ENCODE results near the gene ZNF85. TPM values are rescaled to one million over a fixed set of nuclear protein-coding genes. Genes with fewer than 3 reads are reported as not detected.
A peak's percentile ranks its signal among the peaks of the same experiment; 100 is the strongest.
"Not testable (repeated sequence)": the region's sequence is repeated elsewhere in the genome, so short reads cannot be mapped to it uniquely, and the experiment has no call there.

Gene ZNF85
- total and polyA plus RNA-seq, 9 donors, result 6.8 to 20.1 (median 9.3) TPM

DNA sequence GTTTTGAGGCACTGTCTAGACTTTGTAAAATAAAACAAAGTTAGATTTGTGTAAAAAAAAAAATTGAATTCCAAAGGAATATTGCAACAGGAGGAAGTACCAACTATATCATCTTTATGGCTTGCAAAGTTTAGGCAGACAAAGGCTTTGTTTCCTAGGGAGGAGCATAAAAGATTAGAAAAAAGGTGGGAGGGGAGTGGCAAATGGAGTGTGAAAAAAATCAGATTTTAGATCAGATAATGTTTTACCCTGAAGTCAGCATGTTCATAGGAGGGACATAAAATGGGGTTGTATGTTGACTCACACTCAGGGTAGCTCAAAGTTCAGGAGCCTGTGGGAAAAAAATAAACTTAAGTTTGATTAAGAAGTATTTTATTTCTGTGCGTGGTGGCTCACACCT is 3.7 kb downstream of the ZNF85 start:
- Histone ChIP-seq H3K27ac (no peak overlapping the region), H3K27me3 (no peaks in the 10 kb centered on the region), H3K4me1 (ENCODE audit: insufficient read depth) (peaks cover 1% of the 10 kb centered on the region), H3K9me3 (no peaks in the 10 kb centered on the region), H3K36me3 (no peaks in the 10 kb centered on the region), H3K4me3 (no peak overlapping the region)
- intact Hi-C loops (cut with DNase I), result no loop called here
- TF ChIP-seq POLR2A (IDR thresholded peaks at IDR 0.05) (no peak), EP300 (IDR thresholded peaks at IDR 0.05) (no peak)
- TF ChIP-seq, protein P1, sequence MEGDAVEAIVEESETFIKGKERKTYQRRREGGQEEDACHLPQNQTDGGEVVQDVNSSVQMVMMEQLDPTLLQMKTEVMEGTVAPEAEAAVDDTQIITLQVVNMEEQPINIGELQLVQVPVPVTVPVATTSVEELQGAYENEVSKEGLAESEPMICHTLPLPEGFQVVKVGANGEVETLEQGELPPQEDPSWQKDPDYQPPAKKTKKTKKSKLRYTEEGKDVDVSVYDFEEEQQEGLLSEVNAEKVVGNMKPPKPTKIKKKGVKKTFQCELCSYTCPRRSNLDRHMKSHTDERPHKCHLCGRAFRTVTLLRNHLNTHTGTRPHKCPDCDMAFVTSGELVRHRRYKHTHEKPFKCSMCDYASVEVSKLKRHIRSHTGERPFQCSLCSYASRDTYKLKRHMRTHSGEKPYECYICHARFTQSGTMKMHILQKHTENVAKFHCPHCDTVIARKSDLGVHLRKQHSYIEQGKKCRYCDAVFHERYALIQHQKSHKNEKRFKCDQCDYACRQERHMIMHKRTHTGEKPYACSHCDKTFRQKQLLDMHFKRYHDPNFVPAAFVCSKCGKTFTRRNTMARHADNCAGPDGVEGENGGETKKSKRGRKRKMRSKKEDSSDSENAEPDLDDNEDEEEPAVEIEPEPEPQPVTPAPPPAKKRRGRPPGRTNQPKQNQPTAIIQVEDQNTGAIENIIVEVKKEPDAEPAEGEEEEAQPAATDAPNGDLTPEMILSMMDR (IDR thresholded peaks at IDR 0.05), result no peak
- 83 to 98% (median 93%) methylated on average over 1 of the region's 1 CpG for WGBS, 3 donors
- DNase-seq, result no peak

DNA sequence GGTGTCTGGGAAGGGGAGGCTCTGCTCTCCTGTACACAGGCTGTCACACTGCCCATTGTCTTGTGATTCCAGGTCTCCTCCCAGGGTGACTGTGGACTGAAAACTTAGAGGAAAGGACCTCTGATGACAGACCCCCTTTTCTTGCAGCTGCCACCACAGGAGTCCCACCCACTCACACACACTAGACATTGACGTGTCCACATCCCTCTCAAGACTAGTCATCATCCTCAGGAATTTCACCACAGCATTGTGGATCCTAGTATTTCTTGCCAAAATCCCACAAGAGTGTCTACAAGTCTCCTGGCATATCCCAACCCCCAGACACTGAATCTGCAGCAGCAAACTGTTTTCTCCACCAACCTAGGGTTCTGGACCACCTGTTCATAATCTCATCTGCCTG is 5.3 kb downstream of the ZNF85 start:
- intact Hi-C loops (cut with DNase I), result no loop called here
- H3K4me1 ChIP-seq (ENCODE audit: insufficient read depth), result peaks cover 1% of the 10 kb centered on the region
- no peaks in the 10 kb centered on the region for H3K36me3 ChIP-seq
- no peak overlapping the region for H3K27ac ChIP-seq
- TF ChIP-seq EP300 (IDR thresholded peaks at IDR 0.05), result no peak
- no peak for TF ChIP-seq POLR2A (IDR thresholded peaks at IDR 0.05)
- TF ChIP-seq, protein P1 (IDR thresholded peaks at IDR 0.05), result no peak
- WGBS, 3 donors, result 73 to 94% (median 75%) methylated on average over 1 of the region's 1 CpG
- no peak for DNase-seq
- no peaks in the 10 kb centered on the region for H3K27me3 ChIP-seq
- no peaks in the 10 kb centered on the region for H3K9me3 ChIP-seq
- no peak overlapping the region for H3K4me3 ChIP-seq

DNA sequence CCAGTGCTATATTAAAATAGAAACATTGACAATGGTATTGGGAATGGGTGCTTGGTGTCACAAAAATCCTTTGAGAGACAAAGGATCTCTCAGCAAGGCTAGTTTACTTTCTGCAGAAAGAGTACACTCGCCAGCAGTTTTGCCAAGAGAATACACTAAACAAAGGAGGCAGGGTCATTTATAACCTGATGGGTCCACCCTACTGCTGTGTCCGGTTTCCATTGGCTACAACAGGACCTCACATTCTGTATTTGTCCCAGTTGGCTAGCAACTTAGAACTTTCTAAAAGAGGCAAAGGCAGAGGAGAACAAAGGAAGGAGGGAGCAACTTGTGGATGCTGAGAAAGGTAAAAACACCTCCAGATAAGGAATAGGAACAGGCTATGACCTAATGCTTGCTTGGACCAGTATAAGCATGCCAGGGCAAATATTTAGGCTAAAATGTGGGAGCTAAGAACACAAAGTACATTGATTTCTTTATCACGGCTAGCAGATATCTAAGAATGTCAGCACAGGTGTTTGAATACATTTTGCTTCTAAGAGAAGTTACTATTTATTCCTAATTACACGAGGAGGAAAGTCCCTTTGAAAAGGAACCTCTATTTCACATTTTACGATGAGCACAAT is 13.4 kb downstream of the ZNF85 start:
- H3K4me1 ChIP-seq (ENCODE audit: insufficient read depth); H3K27me3 ChIP-seq; DNase-seq; H3K27ac ChIP-seq; H3K9me3 ChIP-seq; intact Hi-C loops (cut with DNase I); H3K36me3 ChIP-seq; H3K4me3 ChIP-seq: not testable (repeated sequence)
- 75 to 91% (median 91%) methylated on average over 5 of the region's 5 CpGs for WGBS, 3 donors

DNA sequence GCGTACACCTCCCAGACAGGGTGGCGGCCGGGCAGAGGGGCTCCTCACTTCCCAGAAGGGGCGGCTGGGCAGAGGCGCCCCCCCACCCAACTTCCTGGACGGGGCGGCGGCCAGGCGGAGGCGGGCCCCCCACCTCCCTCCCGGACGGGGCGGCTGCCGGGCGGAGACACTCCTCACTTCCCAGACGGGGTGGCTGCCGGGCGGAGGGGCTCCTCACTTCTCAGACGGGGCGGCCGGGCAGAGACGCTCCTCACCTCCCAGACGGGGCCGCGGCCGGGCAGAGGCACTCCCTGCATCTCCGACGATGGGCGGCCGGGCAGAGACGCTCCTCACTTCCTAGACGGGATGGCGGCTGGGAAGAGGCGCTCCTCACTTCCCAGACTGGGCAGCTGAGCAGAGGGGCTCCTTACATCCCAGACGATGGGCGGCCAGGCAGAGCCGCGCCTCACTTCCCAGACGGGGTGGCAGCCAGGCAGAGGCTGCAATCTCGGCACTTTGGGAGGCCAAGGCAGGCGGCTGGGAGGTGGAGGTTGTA is 29.6 kb downstream of the ZNF85 start:
- H3K4me3 ChIP-seq; H3K4me1 ChIP-seq (ENCODE audit: insufficient read depth); H3K27ac ChIP-seq; DNase-seq; H3K36me3 ChIP-seq; H3K27me3 ChIP-seq; H3K9me3 ChIP-seq; intact Hi-C loops (cut with DNase I): not testable (repeated sequence)
- 80 to 87% (median 85%) methylated on average over 21 to 41 of the region's 41 CpGs for WGBS, 3 donors

DNA sequence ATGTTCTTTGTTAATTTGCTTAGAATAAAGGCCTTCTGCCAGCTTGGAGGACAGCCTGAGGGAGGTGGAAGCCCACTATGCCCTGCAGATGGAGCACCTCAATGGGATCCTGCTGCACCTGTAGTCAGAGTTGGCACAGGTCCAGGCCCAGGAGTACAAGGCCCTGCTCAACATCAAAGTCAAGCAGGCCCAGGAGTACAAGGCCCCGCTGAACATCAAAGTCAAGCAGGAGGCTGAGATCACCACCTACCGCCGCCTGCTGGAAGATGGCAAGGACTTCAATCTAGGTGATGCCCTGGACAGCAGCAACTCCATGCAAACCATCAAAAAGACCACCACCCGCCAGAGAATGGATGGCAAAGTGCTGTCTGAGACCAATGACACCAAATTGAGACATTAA is 41.7 kb downstream of the ZNF85 start:
- peak in 1 of 5 donors; percentile 16 for DNase-seq
- no peaks in the 10 kb centered on the region for H3K4me1 ChIP-seq (ENCODE audit: insufficient read depth)
- no peaks in the 10 kb centered on the region for H3K27me3 ChIP-seq
- intact Hi-C loops (cut with DNase I), result no loop called here
- H3K36me3 ChIP-seq, result no peaks in the 10 kb centered on the region
- WGBS, 3 donors, result 36 to 64% (median 55%) methylated on average over 4 of the region's 4 CpGs
- H3K27ac ChIP-seq, result no peak overlapping the region
- H3K9me3 ChIP-seq, result no peaks in the 10 kb centered on the region
- no peak overlapping the region for H3K4me3 ChIP-seq
- TF ChIP-seq POLR2A (IDR thresholded peaks at IDR 0.05) (no peak), EP300 (IDR thresholded peaks at IDR 0.05) (no peak)

DNA sequence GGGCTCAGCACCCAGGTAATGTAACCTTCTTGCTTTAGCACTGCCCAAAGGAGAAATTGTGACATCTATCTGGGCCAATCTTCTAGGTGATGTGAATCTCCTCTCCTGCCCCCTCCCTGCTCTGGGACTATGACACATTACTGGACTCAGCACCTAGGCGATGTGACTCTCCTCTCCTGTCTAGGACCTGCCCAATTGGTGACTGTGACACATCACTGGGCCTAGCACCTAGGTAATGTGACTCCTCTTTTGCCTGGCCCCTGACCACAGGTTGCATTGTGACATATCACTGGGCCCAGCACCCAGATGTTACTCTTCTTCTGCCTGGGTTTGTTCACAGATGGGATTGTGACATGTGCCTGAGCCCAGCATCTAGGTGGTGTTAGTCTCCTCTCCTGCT is 45.0 kb downstream of the ZNF85 start:
- 94 to 100% (median 97%) methylated on average over 1 of the region's 1 CpG for WGBS, 3 donors

More for the DNA sequence above, 45.0 kb downstream of the ZNF85 start:
- Histone ChIP-seq H3K27me3 (no peaks in the 10 kb centered on the region), H3K4me3 (no peak overlapping the region), H3K4me1 (ENCODE audit: insufficient read depth) (no peaks in the 10 kb centered on the region), H3K9me3 (no peaks in the 10 kb centered on the region), H3K36me3 (no peaks in the 10 kb centered on the region), H3K27ac (no peak overlapping the region)
- DNase-seq, result no peak
- TF ChIP-seq, protein P1 (IDR thresholded peaks at IDR 0.05), result no peak
- TF ChIP-seq EP300 (IDR thresholded peaks at IDR 0.05) (no peak), POLR2A (IDR thresholded peaks at IDR 0.05) (no peak)
- intact Hi-C loops (cut with DNase I), result no loop called here
